ENCODE results near the gene ANKRD40CL. TPM values are rescaled to one million over a fixed set of nuclear protein-coding genes. Genes with fewer than 3 reads are reported as not detected.

The ANKRD40CL gene
- total RNA-seq, 2 donors from 2014 or later: 63.4 to 75.8 TPM

DNA sequence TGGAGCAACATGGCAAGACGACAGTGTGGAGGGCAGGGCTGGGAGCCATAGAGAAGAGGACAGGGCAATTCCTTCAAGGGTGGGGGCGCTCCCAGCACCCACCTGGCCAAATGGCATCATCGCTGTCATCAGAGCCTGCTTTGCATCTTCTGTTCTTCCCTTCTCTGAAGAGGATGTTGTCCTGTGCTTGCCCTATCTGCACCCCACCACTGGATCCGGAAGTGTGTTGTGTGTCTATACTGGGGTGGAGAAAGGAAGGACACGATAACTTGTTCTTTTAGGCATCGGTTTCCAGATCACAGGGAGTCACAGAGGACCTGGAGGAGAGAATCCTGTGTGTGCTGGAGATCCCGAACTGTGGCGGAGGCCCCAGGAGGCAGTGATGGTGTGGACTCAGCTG, 25.7 kb upstream of the ANKRD40CL start:
- intact Hi-C loops (cut with DNase I, micrococcal nuclease): no loop called here
- DNase-seq: no peak
- ATAC-seq: no peak

- no peak for DNase-seq
- intact Hi-C loops (cut with DNase I, micrococcal nuclease): no loop called here
- no peak for ATAC-seq
These were observed 24.8 kb upstream of the ANKRD40CL start for GRCh38 chr17:50792132-50792531.

DNA sequence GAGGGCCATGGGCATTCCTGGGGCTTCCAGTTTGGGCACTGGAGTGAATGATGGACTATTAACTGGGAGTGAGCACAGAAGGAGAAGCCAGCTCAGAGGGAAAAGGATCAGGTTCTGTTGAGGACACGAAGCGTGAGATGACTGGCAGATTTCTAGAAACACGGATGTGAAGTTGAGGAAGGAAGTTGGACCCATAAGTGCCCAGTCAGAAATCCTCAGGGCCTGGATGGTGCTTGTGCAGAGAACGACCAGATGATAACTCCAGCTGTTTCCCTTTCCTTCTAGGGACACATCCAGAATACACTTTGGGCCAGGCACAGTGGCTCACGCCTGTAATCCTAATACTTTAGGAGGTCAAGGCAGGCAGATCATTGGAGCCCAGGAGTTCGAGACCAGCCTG, 23.3 kb upstream of the ANKRD40CL start:
- DNase-seq (no peak), ATAC-seq (no peak)
- intact Hi-C loops (cut with DNase I, micrococcal nuclease): no loop called here

GRCh38 chr17:50787106-50787505, 19.8 kb upstream of the ANKRD40CL start:
- ATAC-seq (no peak), DNase-seq (no peak)
- intact Hi-C loops (cut with DNase I, micrococcal nuclease): loop anchor here in 1 of 2 donors (10.0 kb wide), 1 partner anchor 168 kb away; no protein-coding TSS in a partner anchor

- intact Hi-C loops (cut with DNase I, micrococcal nuclease): loop anchor here in 1 of 2 donors (10.0 kb wide), 1 partner anchor 169 kb away; no protein-coding TSS in a partner anchor
- no peak for ATAC-seq
These were observed 18.7 kb upstream of the ANKRD40CL start for GRCh38 chr17:50785946-50786570.

GRCh38 chr17:50785126-50785525, 17.8 kb upstream of the ANKRD40CL start:
- DNase-seq: no peak
- no peak for ATAC-seq
- intact Hi-C loops (cut with DNase I, micrococcal nuclease): loop anchor here in 1 of 2 donors (10.0 kb wide), 1 partner anchor 170 kb away; no protein-coding TSS in a partner anchor

More at GRCh38 chr17:50785946-50786570, 18.7 kb upstream of the ANKRD40CL start:
- peak in 1 of 2 donors; percentile 31 for DNase-seq

GRCh38 chr17:50783905-50784304, 16.6 kb upstream of the ANKRD40CL start:
- intact Hi-C loops (cut with DNase I, micrococcal nuclease): loop anchor here in 1 of 2 donors (5.0 to 10.0 kb wide), 2 partner anchors 58 to 171 kb away; no protein-coding TSS in a partner anchor
- DNase-seq: no peak
- ATAC-seq: no peak

- intact Hi-C loops (cut with DNase I, micrococcal nuclease): loop anchor here in 1 of 2 donors (5.0 to 10.0 kb wide), 2 partner anchors 59 to 172 kb away; no protein-coding TSS in a partner anchor
- ATAC-seq (peak; percentile 95), DNase-seq (peak; percentile 74 to 83)
These were observed 15.9 kb upstream of the ANKRD40CL start for GRCh38 chr17:50783193-50783660.

- ATAC-seq (no peak), DNase-seq (no peak)
- intact Hi-C loops (cut with DNase I, micrococcal nuclease): loop anchor here in 1 of 2 donors (5.0 to 10.0 kb wide), 2 partner anchors 61 to 174 kb away; no protein-coding TSS in a partner anchor
These were observed 13.8 kb upstream of the ANKRD40CL start for GRCh38 chr17:50781167-50781566.

- DNase-seq (no peak), ATAC-seq (no peak)
- intact Hi-C loops (cut with DNase I, micrococcal nuclease): loop anchor here in 1 of 2 donors (5.0 to 10.0 kb wide), 2 partner anchors 62 to 175 kb away; no protein-coding TSS in a partner anchor
These were observed 12.5 kb upstream of the ANKRD40CL start for GRCh38 chr17:50779747-50780353.

GRCh38 chr17:50778988-50779387, 11.7 kb upstream of the ANKRD40CL start:
- intact Hi-C loops (cut with DNase I, micrococcal nuclease): no loop called here
- ATAC-seq: no peak

GRCh38 chr17:50778471-50778870, 11.2 kb upstream of the ANKRD40CL start:
- intact Hi-C loops (cut with DNase I, micrococcal nuclease): no loop called here
- ATAC-seq: no peak

More at GRCh38 chr17:50778988-50779387, 11.7 kb upstream of the ANKRD40CL start:
- DNase-seq: no peak

GRCh38 chr17:50775926-50776325, 8.6 kb upstream of the ANKRD40CL start:
- intact Hi-C loops (cut with DNase I, micrococcal nuclease): no loop called here
- ATAC-seq: no peak
- no peak for DNase-seq

More at GRCh38 chr17:50778471-50778870, 11.2 kb upstream of the ANKRD40CL start:
- no peak for DNase-seq

GRCh38 chr17:50774225-50774803, 7.0 kb upstream of the ANKRD40CL start:
- intact Hi-C loops (cut with DNase I, micrococcal nuclease): no loop called here
- DNase-seq (no peak), ATAC-seq (no peak)

DNA sequence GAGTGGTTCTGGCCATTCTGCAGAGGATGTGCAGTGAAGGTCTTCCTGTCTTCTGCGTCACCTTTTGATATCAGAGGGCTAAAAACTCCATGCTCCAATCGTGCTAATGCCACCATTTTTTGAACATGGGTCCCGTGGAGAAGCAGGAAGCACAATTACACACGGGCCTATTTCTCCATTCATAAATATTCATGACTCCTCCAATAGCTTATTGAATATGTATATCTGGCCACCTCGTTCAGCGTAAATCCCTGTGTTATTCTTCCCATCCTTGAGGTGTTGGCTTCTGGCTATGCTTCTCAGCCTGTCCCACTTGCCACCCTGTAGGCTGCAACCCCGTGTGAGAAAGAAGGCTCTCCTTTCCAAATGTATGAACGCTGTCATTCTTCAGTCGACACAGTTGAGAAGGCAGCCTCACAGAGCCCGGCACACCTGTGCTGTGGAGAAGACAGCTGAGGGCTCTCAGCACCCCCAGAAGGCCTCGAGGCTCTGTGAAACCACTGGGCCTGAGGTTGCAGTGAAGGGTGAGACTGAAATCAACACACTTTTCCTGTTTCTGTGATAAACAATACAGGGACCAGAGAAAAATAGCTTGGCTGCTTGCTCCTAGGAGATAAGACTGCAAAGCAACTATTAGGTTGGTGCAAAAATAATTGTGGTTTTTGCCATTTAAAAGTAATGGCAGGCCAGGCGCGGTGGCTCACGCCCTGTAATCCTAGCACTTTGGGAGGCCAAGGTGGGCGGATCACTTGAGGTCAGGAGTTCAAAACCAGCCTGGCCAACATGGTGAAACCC, 4.9 kb upstream of the ANKRD40CL start:
- no peak for DNase-seq
- ATAC-seq: no peak
- intact Hi-C loops (cut with DNase I, micrococcal nuclease): no loop called here

- DNase-seq (no peak), ATAC-seq (no peak)
- intact Hi-C loops (cut with DNase I, micrococcal nuclease): no loop called here
These were observed 3.0 kb upstream of the ANKRD40CL start for GRCh38 chr17:50770346-50770745.

DNA sequence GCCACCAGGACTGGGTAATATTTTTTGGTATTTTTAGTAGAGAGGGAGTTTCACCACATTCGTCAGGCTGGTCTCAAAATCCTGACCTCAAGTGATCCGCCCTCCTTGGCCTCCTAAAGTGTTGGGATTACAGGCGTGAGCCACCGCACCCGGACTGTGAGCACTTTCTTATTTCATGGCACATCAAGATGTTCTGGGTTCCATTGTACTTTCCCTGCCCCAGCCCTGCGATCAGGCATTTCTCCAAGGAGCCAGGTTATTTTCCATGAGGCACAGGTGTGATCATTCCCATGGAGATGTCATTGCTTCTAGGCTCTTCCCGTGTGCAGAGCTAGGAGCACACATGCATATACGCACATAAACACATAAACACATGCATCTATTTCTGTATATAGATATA, 2.6 kb upstream of the ANKRD40CL start:
- intact Hi-C loops (cut with DNase I, micrococcal nuclease): no loop called here
- DNase-seq (no peak), ATAC-seq (no peak)

- DNase-seq (peak; percentile 92 to 98), ATAC-seq (peak; percentile 78)
- intact Hi-C loops (cut with DNase I, micrococcal nuclease): no loop called here
These were observed 1.0 kb upstream of the ANKRD40CL start for GRCh38 chr17:50768346-50768761.

- intact Hi-C loops (cut with DNase I, micrococcal nuclease): no loop called here
- peak; percentile 15 for ATAC-seq
- DNase-seq: peak in 1 of 2 donors; percentile 28
These were observed 288 bp downstream of the ANKRD40CL start for GRCh38 chr17:50767030-50767429.
